ENCODE results near the gene CYP1A2.

The CYP1A2 gene

DNA sequence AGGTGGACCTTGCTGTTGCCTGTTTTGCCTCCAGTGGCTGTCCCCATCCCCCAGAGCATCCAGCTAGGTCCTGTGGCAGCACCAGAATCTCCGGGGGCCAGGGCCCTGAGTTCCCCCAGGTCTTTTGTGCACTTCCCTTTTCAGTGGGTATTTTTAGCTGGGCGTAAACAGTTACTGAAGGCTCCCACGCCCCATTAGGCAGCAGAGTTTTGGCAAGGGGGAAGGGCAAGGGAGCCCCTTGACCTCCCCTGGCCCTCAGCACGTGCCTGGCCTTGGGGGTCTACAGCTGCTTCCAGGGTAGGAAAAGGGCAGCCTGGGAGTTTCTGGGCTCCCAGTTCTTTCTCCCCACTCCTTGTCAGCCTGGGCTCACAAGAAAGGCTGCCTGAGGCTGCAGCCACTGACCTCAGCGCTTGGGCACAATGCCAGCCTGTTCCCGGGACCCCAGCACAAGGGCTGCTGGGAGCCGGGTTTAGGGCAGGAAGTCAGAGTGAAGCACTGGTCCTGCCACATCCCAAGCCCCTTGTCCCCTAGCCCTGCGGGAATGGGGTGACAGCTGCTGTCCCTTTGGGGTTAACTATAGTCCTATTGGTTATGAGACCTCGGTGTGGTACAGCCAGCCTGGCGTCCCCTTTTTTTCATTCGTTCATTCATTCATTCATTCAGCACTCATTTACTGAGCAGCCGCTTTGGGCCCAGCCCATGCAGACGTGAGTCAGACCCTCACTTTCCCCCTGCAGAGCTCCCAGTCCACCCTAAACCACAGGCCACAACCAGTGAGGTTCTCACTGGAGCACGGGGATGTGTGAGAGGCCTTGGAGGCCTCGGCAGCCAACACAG is 41.7 kb downstream of the CYP1A2 start:
- no peak for DNase-seq

DNA sequence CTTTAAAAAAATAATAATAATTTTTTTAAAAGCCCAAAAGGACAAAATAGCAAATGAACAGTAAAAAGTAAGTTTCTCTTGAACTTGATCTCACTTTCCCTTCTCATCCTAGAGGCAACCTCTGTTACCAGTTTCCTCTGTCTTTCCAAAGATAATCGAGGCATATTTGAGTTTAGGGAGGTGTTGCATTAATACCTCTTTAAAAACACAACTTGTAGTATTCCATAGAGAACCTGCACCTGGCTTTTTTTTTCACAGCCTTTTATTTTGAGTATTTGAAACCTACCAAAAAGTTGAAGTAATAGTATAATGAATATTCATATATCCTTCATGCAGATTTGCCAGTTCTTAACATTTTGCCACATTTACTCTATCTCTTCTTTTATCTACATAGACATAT is 42.4 kb downstream of the CYP1A2 start:
- no peak for DNase-seq

- DNase-seq: no peak
Measured at GRCh38 chr15:74791667-74792066, 43.0 kb downstream of the CYP1A2 start.

- no peak for DNase-seq
Measured at GRCh38 chr15:74792227-74793016, 43.8 kb downstream of the CYP1A2 start.

- DNase-seq: no peak
Measured at GRCh38 chr15:74793135-74794028, 44.7 kb downstream of the CYP1A2 start.

DNA sequence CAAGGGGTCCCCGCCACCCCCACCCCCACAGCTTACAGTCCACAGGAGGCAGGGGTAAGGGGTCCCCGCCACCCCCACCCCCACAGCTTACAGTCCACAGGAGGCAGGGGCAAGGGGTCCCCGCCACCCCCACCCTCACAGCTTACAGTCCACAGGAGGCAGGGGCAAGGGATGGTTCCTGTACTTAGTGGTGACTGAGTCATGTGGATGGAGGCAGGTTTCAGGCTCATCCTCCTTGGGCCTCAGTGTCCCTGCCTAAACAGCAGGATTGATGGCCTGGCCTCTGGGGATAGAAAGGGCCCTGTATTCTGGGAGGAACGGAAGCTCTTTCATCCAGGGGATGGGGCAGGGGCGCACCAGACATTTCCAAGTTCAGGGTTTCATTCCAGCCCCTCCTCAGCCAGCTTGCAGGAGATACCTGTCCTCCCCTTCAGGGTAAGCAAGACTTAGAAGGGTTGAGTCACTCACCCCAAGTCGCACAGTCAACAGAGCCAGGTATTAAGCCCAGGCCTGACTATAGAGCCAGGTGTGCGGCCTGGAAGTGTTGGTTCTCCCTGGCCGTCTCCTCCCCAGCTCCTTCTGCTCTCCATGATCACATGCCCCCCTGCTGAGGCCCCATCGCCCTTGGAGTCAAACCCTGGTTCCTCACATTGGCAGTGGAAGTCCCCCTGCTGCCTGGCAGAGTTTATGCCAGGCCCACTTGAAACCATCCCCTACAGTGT is 45.8 kb downstream of the CYP1A2 start:
- no peak for DNase-seq

GRCh38 chr15:74794970-74795349 is 46.3 kb downstream of the CYP1A2 start:
- no peak for DNase-seq

GRCh38 chr15:74795966-74796625 is 47.5 kb downstream of the CYP1A2 start:
- no peak for DNase-seq

- DNase-seq: peak; percentile 61 to 64
Measured at GRCh38 chr15:74798388-74799254, 50.0 kb downstream of the CYP1A2 start.

GRCh38 chr15:74799255-74799855 is 50.7 kb downstream of the CYP1A2 start:
- DNase-seq: no peak

GRCh38 chr15:74799856-74800558 is 51.4 kb downstream of the CYP1A2 start:
- no peak for DNase-seq

DNA sequence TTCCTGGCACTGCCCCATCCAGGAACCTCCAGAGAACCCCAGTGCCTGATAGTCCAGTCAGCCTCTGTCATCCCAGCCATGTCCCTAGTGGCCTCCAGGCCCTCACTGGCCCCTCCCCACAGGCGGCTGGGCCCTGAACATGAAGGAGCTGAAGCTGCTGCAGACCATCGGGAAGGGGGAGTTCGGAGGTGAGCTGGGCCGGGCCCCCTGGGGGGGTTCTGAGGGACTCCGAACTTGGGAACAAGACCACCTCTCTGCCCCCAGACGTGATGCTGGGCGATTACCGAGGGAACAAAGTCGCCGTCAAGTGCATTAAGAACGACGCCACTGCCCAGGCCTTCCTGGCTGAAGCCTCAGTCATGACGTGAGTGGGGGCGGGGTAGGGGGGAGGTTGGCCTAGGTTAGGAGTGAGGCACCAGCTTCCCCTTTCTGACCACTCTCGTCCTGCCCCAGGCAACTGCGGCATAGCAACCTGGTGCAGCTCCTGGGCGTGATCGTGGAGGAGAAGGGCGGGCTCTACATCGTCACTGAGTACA is 52.0 kb downstream of the CYP1A2 start:
- no peak for DNase-seq

DNA sequence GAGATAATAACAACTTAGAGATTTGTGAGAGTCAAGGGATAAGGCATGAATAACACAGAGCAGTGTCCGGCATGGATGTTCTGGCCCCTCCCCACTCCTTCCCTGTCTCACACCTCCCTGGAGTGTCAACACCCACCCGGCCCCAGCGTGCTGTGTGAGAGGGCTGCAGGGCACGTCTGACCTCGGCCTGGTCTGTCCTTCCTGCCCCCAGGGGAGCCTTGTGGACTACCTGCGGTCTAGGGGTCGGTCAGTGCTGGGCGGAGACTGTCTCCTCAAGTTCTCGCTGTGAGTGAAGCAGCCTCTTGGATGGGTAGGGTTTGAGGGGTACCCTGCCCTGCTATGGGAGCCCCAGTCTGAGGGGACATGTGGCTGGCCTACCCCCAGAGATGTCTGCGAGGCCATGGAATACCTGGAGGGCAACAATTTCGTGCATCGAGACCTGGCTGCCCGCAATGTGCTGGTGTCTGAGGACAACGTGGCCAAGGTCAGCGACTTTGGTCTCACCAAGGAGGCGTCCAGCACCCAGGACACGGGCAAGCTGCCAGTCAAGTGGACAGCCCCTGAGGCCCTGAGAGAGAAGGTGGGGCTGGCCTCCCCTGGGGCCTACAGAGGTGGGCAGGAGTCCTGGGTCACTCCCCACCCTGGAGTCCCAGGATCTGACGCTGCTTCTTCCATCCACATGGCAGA is 52.8 kb downstream of the CYP1A2 start:
- DNase-seq: no peak

DNA sequence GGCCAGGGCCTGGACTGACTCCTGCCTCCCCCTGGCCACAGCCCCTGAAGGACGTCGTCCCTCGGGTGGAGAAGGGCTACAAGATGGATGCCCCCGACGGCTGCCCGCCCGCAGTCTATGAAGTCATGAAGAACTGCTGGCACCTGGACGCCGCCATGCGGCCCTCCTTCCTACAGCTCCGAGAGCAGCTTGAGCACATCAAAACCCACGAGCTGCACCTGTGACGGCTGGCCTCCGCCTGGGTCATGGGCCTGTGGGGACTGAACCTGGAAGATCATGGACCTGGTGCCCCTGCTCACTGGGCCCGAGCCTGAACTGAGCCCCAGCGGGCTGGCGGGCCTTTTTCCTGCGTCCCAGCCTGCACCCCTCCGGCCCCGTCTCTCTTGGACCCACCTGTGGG is 53.6 kb downstream of the CYP1A2 start:
- no peak for DNase-seq

GRCh38 chr15:74802862-74803447 is 54.3 kb downstream of the CYP1A2 start:
- no peak for DNase-seq

DNA sequence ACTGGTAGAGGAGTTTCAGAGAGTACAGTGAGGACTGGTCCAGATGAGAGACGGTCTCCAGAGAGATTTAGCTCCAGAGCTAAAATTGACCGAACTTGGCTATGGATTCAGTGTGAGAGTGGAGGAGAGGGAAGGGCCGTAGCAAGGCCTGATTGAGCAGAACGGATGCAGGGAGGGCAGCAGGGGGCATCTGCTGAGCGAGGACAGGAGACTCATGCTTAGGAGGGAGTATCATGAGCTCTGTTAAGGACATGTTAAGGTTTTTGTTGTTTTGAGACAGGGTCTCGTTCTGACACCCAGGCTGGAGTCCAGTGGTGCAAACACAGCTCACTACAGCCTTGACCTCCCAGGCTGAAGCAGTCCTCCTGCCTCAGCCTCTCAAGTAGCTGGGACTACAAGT is 56.3 kb downstream of the CYP1A2 start:
- no peak for DNase-seq
